K562 (cell line): ENCODE data around the gene ZNF213. TPM values are rescaled to one million over a fixed set of nuclear protein-coding genes. Genes with fewer than 3 reads are reported as not detected.

Experiments used
- CHD2 ChIP-seq: IDR thresholded peaks from 2 replicates; pipeline ENCODE4 v1.6.1; 2011; ENCODE audit warnings: low read depth, low read length
- CREM ChIP-seq: IDR thresholded peaks from 2 replicates; pipeline ENCODE4 v1.6.1; 2014; ENCODE audit warnings: antibody characterized with exemption, low read depth
- DACH1 ChIP-seq: fragments of 450-650 bp; IDR thresholded peaks from 2 replicates; pipeline ENCODE4 v1.6.1; 2018; ENCODE audit not compliant: partially characterized antibody
- E2F5 ChIP-seq: sonication (generic); formaldehyde crosslinking; IDR thresholded peaks from 2 replicates; pipeline ENCODE4 v1.8.0; 2022; ENCODE audit warnings: mild to moderate bottlenecking, missing genetic modification reagents
- HMG20B ChIP-seq: fragments of 250-450 bp; sonication (Bioruptor Pico); IDR thresholded peaks from 2 replicates; pipeline ENCODE4 v1.5.0; 2021; ENCODE audit warnings: mild to moderate bottlenecking
- HNRNPLL ChIP-seq: fragments of 200-400 bp; formaldehyde crosslinking; IDR thresholded peaks from 2 replicates; pipeline ENCODE4 v1.6.1; 2017; ENCODE audit warnings: low read length, low read depth, mild to moderate bottlenecking; ENCODE audit not compliant: poor library complexity, severe bottlenecking
- KDM2B ChIP-seq: fragments of 250-450 bp; sonication (Bioruptor Pico); IDR thresholded peaks from 2 replicates; pipeline ENCODE4 v1.8.0; 2021; ENCODE audit warnings: mild to moderate bottlenecking, moderate library complexity
- KDM5B ChIP-seq: fragments of 200-600 bp; sonication (generic); IDR thresholded peaks from 2 replicates; pipeline ENCODE4 v1.6.1; 2012; ENCODE audit warnings: low read depth, mild to moderate bottlenecking, moderate library complexity, low read length, control low read depth, inconsistent platforms; ENCODE audit not compliant: insufficient replicate concordance
- KHSRP ChIP-seq: fragments of 450-650 bp; IDR thresholded peaks from 2 replicates; pipeline ENCODE4 v1.6.1; 2017
- MCM3 ChIP-seq: fragments of 450-650 bp; IDR thresholded peaks from 2 replicates; pipeline ENCODE4 v1.6.1; 2016
- NFYB ChIP-seq: IDR thresholded peaks from 2 replicates; pipeline ENCODE4 v1.6.1; 2011; ENCODE audit warnings: mild to moderate bottlenecking, moderate library complexity; ENCODE audit not compliant: insufficient read length; ENCODE audit errors: extremely low read depth
- NR0B1 ChIP-seq: fragments of 450-650 bp; IDR thresholded peaks from one replicate; pipeline ENCODE4 v1.6.1; 2018; ENCODE audit warnings: mild to moderate bottlenecking, moderate library complexity; ENCODE audit not compliant: partially characterized antibody
- RBM25 ChIP-seq: fragments of 200-400 bp; formaldehyde crosslinking; IDR thresholded peaks from 2 replicates; pipeline ENCODE4 v1.6.1; 2018; ENCODE audit warnings: low read length, low read depth, moderate library complexity; ENCODE audit not compliant: severe bottlenecking
- RBM39 ChIP-seq: fragments of 200-400 bp; formaldehyde crosslinking; optimal IDR thresholded peaks from 2 replicates; pipeline ENCODE3; 2018; ENCODE audit warnings: low read depth, low read length
- SMARCA4 ChIP-seq: fragments of 450-650 bp; IDR thresholded peaks from 2 replicates; pipeline ENCODE4 v1.6.1; 2016
- SP1 ChIP-seq: sonication (generic); formaldehyde crosslinking; IDR thresholded peaks from 2 replicates; pipeline ENCODE4 v1.8.1; 2022; ENCODE audit warnings: mild to moderate bottlenecking, missing genetic modification reagents
- TBP ChIP-seq: optimal IDR thresholded peaks from 2 replicates; pipeline ENCODE3; 2011; ENCODE audit warnings: low read depth, low read length, improper control_type of control experiment
- ZBED1 ChIP-seq: IDR thresholded peaks from 2 replicates; pipeline ENCODE4 v1.6.1; 2014
- ZFP30 ChIP-seq: fragments of 250-450 bp; sonication (Bioruptor Pico); IDR thresholded peaks from 2 replicates; pipeline ENCODE4 v1.8.0; 2022; ENCODE audit warnings: moderate library complexity, mild to moderate bottlenecking, inconsistent platforms, borderline replicate concordance
- ZNF324 ChIP-seq: fragments of 250-450 bp; sonication (Bioruptor Pico); IDR thresholded peaks from 2 replicates; pipeline ENCODE4 v1.4.0; 2020; ENCODE audit warnings: mild to moderate bottlenecking
- ZNF436 ChIP-seq: fragments of 250-450, 450-650 bp; sonication (Bioruptor Pico); formaldehyde crosslinking; IDR thresholded peaks from 2 replicates; pipeline ENCODE4 v1.7.0; 2020; ENCODE audit warnings: mild to moderate bottlenecking
- polyA plus RNA-seq, 8 experiments: library from polyadenylated mRNA; depleted of rRNA in 4 of 8; stranded (reverse) in 5 of 8; unstranded in 3 of 8; fragments of >200 nt; fragmentation: Nextera tagmentation in 2 of 8; fragmentation: Illumina TruSeq in 1 of 8; extraction: Ambion mirVana in 2 of 8; extraction: Trizol in 1 of 8; gene quantifications; 2 replicates each; pipeline versions ENCODE4 v1.2.1 to v1.2.3, GENCODE V29; 2011 to 2014; ENCODE audit warnings: inconsistent platforms in 1 of 8, missing spikeins in 1 of 8
- total RNA-seq, 7 experiments: library from RNA; depleted of rRNA in 6 of 7; stranded (reverse); fragments of >200 nt in 6 of 7; fragmentation: Illumina TruSeq in 2 of 7; extraction: Trizol in 2 of 7; gene quantifications; 2 replicates each; pipeline versions ENCODE4 v1.2.1 to v1.2.3, GENCODE V29; 2011 to 2021; ENCODE audit warnings: low replicate concordance in 1 of 7
- TF ChIP-seq, protein P1 (sequence below): sonication (generic); formaldehyde crosslinking; IDR thresholded peaks from 2 replicates; pipeline ENCODE4 v1.8.0; 2022; ENCODE audit warnings: missing genetic modification reagents, mild to moderate bottlenecking, borderline replicate concordance
- TF ChIP-seq, protein P2 (sequence below), 2 experiments: fragments of 250-450 bp in 1 of 2; fragments of 450-650 bp in 1 of 2; sonication (Bioruptor Pico) in 1 of 2; IDR thresholded peaks; 2 replicates each; pipeline versions ENCODE4 v1.6.1 to v1.8.0; 2016 to 2021; ENCODE audit warnings: mild to moderate bottlenecking in 2 of 2, moderate library complexity in 2 of 2, missing compliant biosample characterization in 1 of 2, missing genetic modification characterization in 1 of 2

ZNF213 gene
- total and polyA plus RNA-seq, 9 of the 15 experiments (the other 6 are each of a cell fraction or from before 2014, with no cell fraction given): 0.49 to 10.0 (median 1.8) TPM

GRCh38 chr16:3131755-3132377, 3.0 kb upstream of the ZNF213 start (continued):
- TF ChIP-seq E2F5 (CRISPR knock-in tag): no peak
- TF ChIP-seq RBM39: no peak
- no peak for TF ChIP-seq CHD2
- no peak for TF ChIP-seq MCM3
- no peak for TF ChIP-seq TBP
- no peak for TF ChIP-seq SMARCA4
- TF ChIP-seq KDM5B: no peak
- TF ChIP-seq DACH1: no peak
- no peak for TF ChIP-seq KHSRP
- no peak for TF ChIP-seq RBM25
- TF ChIP-seq, protein P1, sequence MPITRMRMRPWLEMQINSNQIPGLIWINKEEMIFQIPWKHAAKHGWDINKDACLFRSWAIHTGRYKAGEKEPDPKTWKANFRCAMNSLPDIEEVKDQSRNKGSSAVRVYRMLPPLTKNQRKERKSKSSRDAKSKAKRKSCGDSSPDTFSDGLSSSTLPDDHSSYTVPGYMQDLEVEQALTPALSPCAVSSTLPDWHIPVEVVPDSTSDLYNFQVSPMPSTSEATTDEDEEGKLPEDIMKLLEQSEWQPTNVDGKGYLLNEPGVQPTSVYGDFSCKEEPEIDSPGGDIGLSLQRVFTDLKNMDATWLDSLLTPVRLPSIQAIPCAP: no peak
- TF ChIP-seq HMG20B (CRISPR knock-in tag): no peak
- TF ChIP-seq ZFP30 (CRISPR knock-in tag): no peak
- no peak for TF ChIP-seq ZNF436 (CRISPR knock-in tag)
- TF ChIP-seq ZNF324 (CRISPR knock-in tag): no peak
- no peak for TF ChIP-seq HNRNPLL
- TF ChIP-seq CREM: 0 out of 2 replicates have a peak, but pooled peaks have one; percentile 14
- no peak for TF ChIP-seq SP1 (CRISPR knock-in tag)
- no peak for TF ChIP-seq NR0B1
- TF ChIP-seq KDM2B: no peak
- TF ChIP-seq ZBED1: 0 out of 2 replicates have a peak, but pooled peaks have one; percentile 39
- TF ChIP-seq, protein P2, sequence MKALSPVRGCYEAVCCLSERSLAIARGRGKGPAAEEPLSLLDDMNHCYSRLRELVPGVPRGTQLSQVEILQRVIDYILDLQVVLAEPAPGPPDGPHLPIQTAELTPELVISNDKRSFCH (CRISPR knock-in tag; IDR thresholded peaks at IDR 0.05): no peak
- TF ChIP-seq, protein P2 (tag; IDR thresholded peaks at IDR 0.05): no peak
- TF ChIP-seq NFYB: no peak
